ENCODE results near the gene RNF38. TPM values are rescaled to one million over a fixed set of nuclear protein-coding genes. Genes with fewer than 3 reads are reported as not detected.
"Not testable (repeated sequence)": the region's sequence is repeated elsewhere in the genome, so short reads cannot be mapped to it uniquely, and the experiment has no call there.

Gene RNF38
- 10 to 100 TPM; 36.9 to 61.4 (median 41.9) TPM for total RNA-seq

DNA sequence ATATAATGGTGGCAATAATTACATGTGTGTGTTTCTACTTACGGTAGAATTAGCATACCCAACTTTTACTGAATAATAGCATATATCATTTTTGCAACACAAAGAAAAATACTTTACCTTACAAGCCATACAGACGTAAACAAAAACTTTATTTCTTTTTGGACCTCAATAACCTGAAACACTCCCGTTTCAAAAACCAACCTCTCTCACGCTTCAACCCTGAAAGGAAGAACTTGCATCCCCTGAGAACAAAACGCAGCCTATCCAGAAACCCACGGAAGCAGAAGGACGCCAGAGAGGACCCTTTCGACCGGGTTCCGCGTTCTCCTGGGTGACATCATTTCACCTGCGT is at the start of gene RNF38:
Gene RNF38, minus strand, starts transcription at position 290 of the 352 bp plus-strand sequence. Its CDS starts 161 bp downstream, at position 129.
- intact Hi-C loops (cut with DNase I) = loop anchor here (10.0 kb wide), 1 partner anchor 85 kb away; no protein-coding TSS in a partner anchor
- no peaks in the 10 kb centered on the region for H3K27me3 ChIP-seq
- DNase-seq = no peak
- peaks cover 32 to 41% of the 10 kb centered on the region in 2 donors for H3K4me1 ChIP-seq
- peak within 1 kb of the TSS; percentile 39 to 75 (median 45) for H3K4me3 ChIP-seq (replicated peaks in 1 of 3)
- TF ChIP-seq, protein P1, sequence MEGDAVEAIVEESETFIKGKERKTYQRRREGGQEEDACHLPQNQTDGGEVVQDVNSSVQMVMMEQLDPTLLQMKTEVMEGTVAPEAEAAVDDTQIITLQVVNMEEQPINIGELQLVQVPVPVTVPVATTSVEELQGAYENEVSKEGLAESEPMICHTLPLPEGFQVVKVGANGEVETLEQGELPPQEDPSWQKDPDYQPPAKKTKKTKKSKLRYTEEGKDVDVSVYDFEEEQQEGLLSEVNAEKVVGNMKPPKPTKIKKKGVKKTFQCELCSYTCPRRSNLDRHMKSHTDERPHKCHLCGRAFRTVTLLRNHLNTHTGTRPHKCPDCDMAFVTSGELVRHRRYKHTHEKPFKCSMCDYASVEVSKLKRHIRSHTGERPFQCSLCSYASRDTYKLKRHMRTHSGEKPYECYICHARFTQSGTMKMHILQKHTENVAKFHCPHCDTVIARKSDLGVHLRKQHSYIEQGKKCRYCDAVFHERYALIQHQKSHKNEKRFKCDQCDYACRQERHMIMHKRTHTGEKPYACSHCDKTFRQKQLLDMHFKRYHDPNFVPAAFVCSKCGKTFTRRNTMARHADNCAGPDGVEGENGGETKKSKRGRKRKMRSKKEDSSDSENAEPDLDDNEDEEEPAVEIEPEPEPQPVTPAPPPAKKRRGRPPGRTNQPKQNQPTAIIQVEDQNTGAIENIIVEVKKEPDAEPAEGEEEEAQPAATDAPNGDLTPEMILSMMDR (IDR thresholded peaks at IDR 0.05) = no peak
- TF ChIP-seq POLR2A (IDR thresholded peaks at IDR 0.05) = no peak
- WGBS, 2 donors = 0% methylated on average over 11 to 12 of the region's 12 CpGs
- H3K9me3 ChIP-seq = no peaks in the 10 kb centered on the region
- H3K27ac ChIP-seq = peak within 1 kb of the TSS; percentile 84 to 90 (median 89)
- no peaks in the 10 kb centered on the region for H3K36me3 ChIP-seq

DNA sequence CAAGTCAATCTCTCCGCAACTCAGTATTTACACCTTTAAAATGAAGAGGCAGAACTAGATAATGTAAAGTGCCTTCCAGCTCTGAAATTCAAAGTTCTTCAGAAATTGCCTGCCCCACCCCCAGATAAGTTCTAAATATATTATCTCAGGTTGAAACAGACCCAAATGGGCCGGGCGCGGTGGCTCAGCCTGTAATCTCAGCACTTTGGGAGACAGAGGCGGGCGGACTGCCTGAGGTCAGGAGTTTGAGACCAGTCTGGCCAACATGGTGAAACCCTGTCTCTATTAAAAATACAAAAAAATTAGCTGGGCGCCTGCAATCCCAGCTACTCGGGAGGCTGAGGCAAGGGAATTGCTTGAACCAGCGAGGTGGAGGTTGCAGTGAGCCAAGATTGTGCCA is 48.5 kb upstream of the RNF38 start:
- intact Hi-C loops (cut with DNase I) = loop anchor here (5.0 kb wide), 2 partner anchors 36 to 109 kb away; no protein-coding TSS in a partner anchor
- H3K36me3 ChIP-seq; H3K27me3 ChIP-seq; DNase-seq; H3K27ac ChIP-seq; H3K4me3 ChIP-seq (replicated peaks in 1 of 3); H3K9me3 ChIP-seq: not testable (repeated sequence)
- 85 to 88% methylated on average over 9 of the region's 9 CpGs for whole genome bisulfite sequencing, 2 donors
- peaks cover 30 to 31% of the 10 kb centered on the region in 2 donors for H3K4me1 ChIP-seq

DNA sequence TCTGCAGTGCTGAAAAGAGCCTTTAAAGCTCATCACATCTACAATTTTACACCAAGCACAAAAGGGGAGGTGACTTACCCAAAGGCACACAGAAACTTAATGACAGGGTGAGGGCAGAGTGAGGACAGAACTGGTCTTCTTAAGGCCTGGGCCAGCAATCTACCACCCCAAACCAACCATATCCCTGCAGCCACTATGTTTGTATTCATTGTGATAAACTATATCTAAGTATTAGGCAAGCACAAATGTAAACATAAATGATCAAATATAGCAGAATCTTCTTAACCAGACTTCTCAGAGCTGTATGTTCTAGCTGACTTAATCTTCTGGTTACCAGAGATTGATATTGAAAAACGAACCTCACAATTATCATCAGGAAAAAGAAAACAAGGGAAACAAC is 47.9 kb upstream of the RNF38 start:
- Histone ChIP-seq H3K36me3 (no peaks in the 10 kb centered on the region), H3K4me3 (replicated peaks in 1 of 3) (no peak overlapping the region), H3K27ac (no peak overlapping the region), H3K9me3 (no peaks in the 10 kb centered on the region), H3K4me1 (peaks cover 29 to 31% of the 10 kb centered on the region in 2 donors), H3K27me3 (no peaks in the 10 kb centered on the region)
- DNase-seq = no peak
- intact Hi-C loops (cut with DNase I) = loop anchor here (5.0 kb wide), 2 partner anchors 36 to 109 kb away; no protein-coding TSS in a partner anchor
- TF ChIP-seq, protein P1 (IDR thresholded peaks at IDR 0.05) = no peak
- TF ChIP-seq POLR2A (IDR thresholded peaks at IDR 0.05) = no peak
- WGBS, 2 donors = 60 to 76% methylated on average over 1 of the region's 1 CpG

DNA sequence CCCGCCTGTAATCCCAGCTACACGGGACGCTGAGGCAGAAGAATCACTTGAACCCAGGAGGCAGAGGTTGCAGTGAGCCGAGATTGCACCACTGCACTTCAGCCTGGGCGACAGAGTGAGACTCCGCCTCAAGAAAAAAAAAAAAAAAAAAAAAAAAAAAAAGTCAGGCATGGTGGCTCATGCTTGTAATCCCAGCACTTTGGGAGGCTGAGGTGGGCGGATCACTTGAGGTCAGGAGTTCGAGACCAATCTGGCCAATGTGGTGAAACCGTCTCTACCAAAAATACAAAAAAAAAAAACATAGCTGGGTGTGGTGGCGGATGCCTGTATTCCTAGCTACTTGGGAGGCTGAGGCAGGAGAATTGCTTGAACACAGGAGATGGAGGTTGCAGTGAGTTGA is 46.6 kb upstream of the RNF38 start:
- DNase-seq = peak in 1 of 2 donors; percentile 15
- H3K27me3 ChIP-seq; H3K4me3 ChIP-seq (replicated peaks in 1 of 3); H3K36me3 ChIP-seq; H3K9me3 ChIP-seq: not testable (repeated sequence)
- intact Hi-C loops (cut with DNase I) = loop anchor here (5.0 kb wide), 2 partner anchors 34 to 111 kb away; no protein-coding TSS in a partner anchor
- H3K4me1 ChIP-seq = peaks cover 19 to 22% of the 10 kb centered on the region in 2 donors
- H3K27ac ChIP-seq = peak overlapping the region in 1 of 3 donors; percentile 51
- 68 to 69% methylated on average over 9 to 10 of the region's 10 CpGs for WGBS, 2 donors

DNA sequence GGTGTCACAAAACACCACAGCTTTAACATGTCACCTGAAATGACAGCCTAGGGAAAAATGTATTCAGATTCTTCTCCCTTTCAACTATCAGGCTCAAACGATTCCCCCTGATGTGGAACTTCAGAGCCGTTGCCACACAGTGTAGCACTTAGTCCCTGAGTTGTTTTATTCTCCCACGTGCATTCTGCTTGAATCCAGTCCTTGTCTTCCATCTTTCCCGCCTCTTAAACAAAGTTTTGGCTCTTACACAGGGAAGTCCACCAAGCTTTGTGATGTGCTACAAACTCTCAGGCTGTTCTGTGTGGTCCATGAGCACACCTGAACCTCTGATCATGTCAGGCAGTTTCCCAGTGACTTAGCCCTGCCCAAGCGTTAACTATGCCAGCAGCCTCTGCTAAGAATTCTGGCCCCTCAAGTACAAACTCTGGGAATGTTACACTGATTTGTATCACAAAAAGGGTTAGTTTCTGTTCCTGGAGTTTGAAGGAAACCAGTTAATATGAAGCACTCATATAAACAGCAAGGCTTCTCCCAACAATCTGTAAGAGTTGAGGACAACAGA is 45.8 kb upstream of the RNF38 start:
- Histone ChIP-seq H3K27ac (peak overlapping the region in 2 of 3 donors; percentile 6 to 51), H3K27me3 (no peaks in the 10 kb centered on the region), H3K4me3 (replicated peaks in 1 of 3) (no peak overlapping the region), H3K4me1 (peaks cover 17 to 22% of the 10 kb centered on the region in 2 donors), H3K36me3 (no peaks in the 10 kb centered on the region), H3K9me3 (no peaks in the 10 kb centered on the region)
- intact Hi-C loops (cut with DNase I) = loop anchor here (5.0 kb wide), 2 partner anchors 34 to 111 kb away; no protein-coding TSS in a partner anchor
- 39 to 47% methylated on average over 5 of the region's 5 CpGs for WGBS, 2 donors
- TF ChIP-seq POLR2A (IDR thresholded peaks at IDR 0.05) = no peak
- TF ChIP-seq, protein P1 (IDR thresholded peaks at IDR 0.05) = no peak
- DNase-seq = peak; percentile 27

DNA sequence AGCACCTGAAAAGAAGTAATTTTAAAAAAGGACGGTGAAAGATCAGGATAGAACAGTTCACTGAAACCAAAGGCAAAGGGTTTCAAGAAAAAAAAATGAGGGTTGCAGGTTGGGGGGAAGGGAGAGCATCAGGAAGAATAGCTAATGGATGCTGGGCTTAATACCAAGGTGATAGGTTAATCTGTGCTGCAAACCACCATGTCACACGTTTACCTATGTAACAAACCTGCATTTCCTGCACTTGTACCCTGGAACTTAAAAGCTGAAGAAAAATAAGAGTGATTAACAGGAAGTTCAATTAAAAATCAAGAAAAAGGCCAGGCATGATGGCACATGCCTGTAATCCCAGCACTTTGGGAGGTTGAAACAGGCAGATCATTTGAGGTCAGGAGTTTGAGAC is 44.1 kb upstream of the RNF38 start:
- no peak for TF ChIP-seq POLR2A (IDR thresholded peaks at IDR 0.05)
- TF ChIP-seq, protein P1 (IDR thresholded peaks at IDR 0.05) = no peak
- intact Hi-C loops (cut with DNase I) = no loop called here
- 82 to 85% methylated on average over 2 of the region's 2 CpGs for WGBS, 2 donors

More for the DNA sequence above, 44.1 kb upstream of the RNF38 start:
- DNase-seq = no peak
- Histone ChIP-seq H3K4me3 (replicated peaks in 1 of 3) (no peak overlapping the region), H3K27me3 (no peaks in the 10 kb centered on the region), H3K27ac (no peak overlapping the region), H3K9me3 (no peaks in the 10 kb centered on the region), H3K36me3 (no peaks in the 10 kb centered on the region), H3K4me1 (peaks cover 13 to 22% of the 10 kb centered on the region in 2 donors)
